Fibroblast of upper back skin (primary cell): ENCODE measurements around the gene SLC5A8.
"Not testable (repeated sequence)": the region's sequence is repeated elsewhere in the genome, so short reads cannot be mapped to it uniquely, and the experiment has no call there.

Experiments used
- DNase-seq: peaks from one replicate; pipeline ENCODE4 v3.0.0-alpha.2; 2013

The SLC5A8 gene

DNA sequence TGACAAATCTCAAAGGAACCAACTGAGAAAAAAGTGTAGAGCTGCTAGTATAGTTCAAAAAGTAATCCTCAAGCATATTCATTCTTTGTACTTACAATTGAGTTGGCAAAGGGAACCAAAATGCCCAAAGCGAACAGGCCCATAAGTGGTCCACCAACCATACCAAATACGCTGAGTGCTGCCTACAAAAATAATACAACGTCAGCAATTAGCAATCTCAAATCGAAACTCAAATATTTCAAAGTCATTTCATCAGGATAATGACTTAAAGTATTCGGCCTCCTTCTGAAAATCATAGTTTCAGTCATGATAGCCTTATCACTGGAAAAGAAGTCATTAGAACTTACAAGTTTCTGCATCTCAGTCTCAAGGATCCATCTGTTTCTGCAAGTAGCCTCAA is 42.0 kb downstream of the SLC5A8 start:
- DNase-seq = no peak

DNA sequence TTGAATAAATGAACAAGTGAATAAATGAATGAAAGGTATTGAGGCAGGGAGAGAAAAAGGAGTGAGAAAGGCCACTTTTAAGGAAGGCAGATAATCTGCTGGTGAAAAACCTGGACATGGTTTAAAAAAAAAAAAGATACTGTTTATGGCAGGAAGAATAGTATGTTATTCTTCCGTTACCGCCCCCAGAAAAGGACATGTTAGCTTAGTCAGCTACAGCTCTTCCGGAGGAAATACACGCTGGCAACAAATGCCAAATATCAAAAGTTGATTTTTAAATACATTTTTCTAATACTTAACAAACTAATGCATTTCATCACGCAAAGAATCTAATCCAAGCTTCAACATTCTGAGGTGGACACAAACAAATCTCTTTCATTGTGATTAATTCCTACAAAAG is 43.2 kb downstream of the SLC5A8 start:
- no peak for DNase-seq

DNA sequence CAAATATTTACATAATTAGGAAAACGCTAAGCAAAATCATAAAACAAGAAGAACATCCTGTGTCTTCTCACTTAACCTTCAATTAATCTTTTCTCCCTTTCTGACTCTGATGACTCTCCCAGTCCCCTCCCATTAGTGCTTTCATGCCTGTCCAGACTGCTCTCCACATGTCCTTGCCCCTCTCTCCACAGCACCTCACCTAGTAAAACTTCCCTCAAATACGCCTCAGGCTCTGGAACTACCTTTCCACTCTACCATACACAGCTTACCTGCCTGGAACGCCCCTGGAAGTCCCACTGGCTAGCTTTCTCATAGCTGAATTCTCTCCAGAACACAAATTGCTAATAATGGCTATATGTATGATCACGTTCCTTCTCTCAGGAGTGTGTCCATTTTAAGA is 44.7 kb downstream of the SLC5A8 start:
- DNase-seq = no peak

DNA sequence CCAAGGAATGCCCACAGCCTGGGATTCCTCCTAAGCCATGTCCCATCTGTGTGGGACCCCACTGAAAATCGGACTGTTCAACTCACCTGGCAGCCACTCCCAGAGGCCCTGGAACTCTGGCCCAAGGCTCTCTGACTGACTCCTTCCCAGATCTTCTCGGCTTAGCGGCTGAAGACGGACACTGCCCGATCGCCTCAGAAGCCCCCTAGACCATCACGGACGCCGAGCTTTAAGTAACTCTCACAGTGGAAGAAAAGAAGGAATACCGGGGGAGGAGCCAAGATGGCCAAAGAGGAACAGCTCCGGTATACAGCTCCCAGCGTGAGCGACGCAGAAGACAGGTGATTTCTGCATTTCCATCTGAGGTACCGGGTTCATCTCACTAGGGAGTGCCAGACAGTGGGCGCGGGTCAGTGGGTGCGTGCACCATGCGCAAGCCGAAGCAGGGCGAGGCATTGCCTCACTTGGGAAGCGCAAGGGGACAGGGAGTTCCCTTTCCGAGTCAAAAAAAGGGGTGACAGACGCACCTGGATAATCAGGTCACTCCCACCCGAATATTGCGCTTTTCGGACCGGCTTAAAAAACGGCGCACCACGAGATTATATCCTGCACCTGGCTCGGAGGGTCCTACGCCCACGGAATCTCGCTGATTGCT is 64.1 kb downstream of the SLC5A8 start:
- DNase-seq = not testable (repeated sequence)

DNA sequence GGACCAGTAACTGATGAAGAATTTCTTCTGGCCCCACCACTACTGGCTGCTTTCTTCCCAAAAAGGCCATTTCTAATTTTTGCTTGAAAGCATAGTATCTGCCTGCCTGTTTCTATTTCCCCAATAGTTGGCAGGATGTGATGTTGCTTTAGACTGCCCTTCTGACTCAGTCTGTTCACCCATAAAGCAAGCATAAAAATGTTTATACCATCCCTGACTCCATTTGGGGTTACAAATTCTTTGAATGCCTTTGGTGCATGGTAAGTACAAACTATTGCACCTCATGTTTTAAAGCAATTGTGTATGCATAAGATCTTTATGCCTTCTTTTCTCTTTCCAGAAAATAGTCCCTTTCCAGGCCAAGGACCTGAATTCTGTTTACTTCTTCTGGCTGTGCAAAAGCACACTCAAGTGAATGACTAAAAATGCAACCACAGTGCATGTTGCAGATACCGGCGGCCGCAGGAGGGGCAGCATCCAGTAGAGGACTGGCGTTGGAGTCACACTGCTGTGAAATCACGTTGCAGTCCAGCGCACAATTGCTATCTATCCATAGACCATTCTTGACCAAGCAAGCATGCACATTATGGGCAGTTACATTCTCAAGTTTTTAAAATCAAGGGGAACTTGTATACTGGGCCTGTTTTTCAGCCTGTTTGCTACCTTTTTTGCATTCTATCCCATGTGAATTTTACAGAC is 82.4 kb downstream of the SLC5A8 start:
- no peak for DNase-seq

DNA sequence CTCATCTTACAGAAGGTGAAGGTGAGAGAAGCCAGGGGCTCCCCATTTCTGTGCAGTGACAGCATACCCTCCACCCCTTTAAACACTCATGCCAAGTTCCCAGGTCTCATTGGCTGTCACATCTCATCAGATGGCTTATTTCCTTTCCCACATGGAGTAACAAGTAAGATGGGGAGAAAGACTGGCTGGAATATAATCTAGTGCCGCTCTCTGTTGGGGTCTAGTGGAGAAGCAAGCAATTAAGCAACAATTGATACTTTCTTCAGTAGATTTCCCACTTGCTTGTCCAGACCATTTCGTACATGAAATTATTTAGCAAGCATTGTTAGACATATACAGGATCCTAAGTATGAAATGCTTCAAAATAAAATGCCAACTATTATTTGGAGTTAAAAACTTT is 92.2 kb downstream of the SLC5A8 start:
- peak; percentile 1 for DNase-seq

DNA sequence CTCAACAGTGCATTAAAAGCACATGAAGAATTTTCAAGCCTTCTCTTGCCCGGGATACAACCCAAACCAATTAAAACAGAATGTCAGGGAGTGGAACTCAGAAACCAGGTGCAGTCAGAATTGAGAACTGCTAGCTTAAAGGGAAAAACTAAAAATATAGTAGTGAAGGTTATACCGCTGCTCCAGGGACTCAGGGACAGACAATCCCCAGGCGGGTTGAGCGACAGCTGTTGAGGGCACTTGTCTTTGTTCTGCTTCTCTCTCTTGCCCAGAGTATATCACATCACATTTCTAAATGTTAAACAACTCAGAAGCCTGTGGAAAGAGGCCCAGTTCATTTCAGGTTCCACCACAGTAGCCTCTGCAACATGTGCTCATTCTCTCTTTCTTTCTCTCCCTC is 93.1 kb downstream of the SLC5A8 start:
- DNase-seq = no peak

DNA sequence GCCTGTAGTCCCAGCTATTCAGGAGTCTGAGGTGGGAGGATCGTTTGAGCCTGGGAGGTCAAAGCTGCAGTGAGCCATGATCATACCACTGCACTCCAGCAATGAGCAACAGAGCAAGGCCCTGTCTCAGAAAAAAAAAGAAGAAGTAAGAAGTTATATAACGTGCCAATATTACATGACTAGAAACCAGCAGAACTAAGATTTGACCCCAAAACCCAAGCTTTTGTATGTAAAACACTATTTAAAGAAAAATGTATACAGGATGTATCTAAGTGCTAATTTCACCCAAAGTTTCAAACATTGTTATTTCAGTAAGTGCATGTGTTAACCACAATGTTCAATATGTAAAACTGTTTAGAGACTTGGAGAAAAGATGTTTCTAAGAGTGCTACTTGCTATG is 94.7 kb downstream of the SLC5A8 start:
- DNase-seq = no peak

DNA sequence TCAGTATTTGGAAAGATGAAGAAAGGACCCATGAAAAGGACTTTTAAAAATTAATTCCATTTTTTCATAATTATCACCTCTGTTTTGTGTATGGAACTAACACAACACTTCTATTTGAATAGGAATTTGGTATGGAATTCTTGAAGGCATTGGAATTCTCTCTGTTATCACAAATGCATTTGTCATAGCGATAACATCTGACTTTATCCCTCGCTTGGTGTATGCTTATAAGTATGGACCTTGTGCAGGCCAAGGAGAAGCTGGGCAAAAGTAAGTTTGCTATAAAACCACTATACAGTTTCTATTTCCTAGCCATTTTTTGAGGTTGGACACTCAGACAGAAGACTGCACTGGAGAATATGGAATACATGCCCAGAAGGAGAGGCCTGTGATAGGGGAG is 98.6 kb downstream of the SLC5A8 start:
- DNase-seq = no peak

DNA sequence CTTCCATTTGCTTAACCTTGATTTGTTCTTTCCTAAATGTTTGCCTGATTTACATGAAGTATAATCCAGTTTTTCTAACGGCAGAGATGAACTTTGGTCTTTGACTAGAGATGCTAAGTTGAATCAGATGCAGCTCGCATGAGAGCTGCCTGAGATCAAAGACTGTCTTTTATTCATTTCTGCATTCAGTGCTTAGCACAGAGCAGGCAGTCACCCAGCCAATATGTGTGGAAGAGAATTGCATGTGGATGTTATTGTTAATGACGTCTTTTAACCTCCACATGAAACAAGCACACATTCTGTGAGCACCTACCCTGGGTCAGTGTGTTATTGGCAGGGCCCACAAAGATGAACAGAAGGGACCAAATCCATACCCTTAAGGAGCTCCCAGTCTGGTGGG is 99.2 kb downstream of the SLC5A8 start:
- DNase-seq = no peak

DNA sequence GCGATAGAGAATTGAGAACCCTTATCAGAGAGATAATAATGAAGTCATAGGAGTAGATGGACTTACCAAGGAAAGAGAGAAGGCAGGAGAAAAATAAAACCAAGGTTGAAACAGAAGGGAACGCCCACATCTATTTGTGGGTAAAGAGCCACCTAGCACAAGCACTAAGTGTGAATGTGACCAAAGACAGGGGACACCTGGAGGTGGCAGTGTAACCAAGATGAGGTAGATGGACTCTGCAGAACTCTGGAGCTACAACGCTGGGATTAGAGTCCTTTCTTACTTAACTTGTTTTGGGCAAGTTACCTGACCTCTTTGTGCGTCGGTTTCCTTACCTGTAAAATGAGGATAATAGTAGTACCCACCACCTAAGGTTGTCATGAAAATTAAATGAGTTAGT is 101.9 kb downstream of the SLC5A8 start:
- no peak for DNase-seq

DNA sequence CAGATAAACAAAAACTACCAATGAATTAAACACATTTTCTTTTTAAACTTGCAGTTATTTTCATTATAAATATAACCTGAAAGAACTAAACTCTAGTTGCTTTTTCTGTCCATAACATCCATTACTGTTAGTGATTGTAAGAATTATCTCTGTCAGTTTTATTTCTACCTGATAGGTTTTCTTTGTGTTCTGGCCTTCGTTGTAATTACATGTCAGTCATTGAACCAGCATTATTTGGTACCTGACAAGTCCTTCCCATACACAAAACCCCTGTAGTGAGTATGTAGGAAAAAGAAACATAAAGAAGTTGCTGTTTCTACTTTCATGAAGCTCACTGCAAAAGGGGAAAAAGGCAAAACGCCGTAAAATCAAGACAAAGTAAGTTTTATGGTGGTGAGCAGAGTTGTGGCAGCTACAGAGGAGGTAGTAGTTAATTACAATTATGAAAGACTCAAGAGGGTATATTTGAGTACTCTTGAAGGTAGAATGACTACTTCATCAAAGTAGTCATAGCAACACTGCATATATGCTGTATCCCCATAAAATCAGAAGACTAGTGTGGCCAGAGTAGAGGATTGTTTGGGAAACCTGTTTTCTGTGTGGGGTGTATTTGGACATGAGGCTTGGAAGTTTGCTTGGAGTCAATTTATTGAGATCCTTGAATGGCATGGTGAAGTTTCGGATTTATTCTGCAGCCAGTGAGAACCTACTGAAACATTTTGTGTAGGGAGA is 102.8 kb downstream of the SLC5A8 start:
- DNase-seq = no peak
